Activated CD4-positive, CD25-positive, alpha-beta regulatory T cell (primary cell): ENCODE data around the gene SLC9A5.

Experiments
- DNase-seq, 4 experiments: peaks; one replicate each; lab custom pipeline; 2025; lab: John Stamatoyannopoulos, UW

SLC9A5 gene

GRCh38 chr16:67238806-67239470 lies 9.8 kb upstream of the SLC9A5 start:
- DNase-seq, result no peak

GRCh38 chr16:67240506-67240905 lies 8.3 kb upstream of the SLC9A5 start:
- DNase-seq, result no peak

GRCh38 chr16:67241008-67241900 lies 7.5 kb upstream of the SLC9A5 start:
- no peak for DNase-seq

- DNase-seq, result no peak
Observed at GRCh38 chr16:67242138-67242730, 6.5 kb upstream of the SLC9A5 start.

- no peak for DNase-seq
Observed at GRCh38 chr16:67243481-67243880, 5.3 kb upstream of the SLC9A5 start.

GRCh38 chr16:67244387-67245185 lies 4.2 kb upstream of the SLC9A5 start:
- peak; percentile 37 to 45 (median 42) for DNase-seq

GRCh38 chr16:67245186-67245585 lies 3.6 kb upstream of the SLC9A5 start:
- DNase-seq, result no peak

- DNase-seq, result no peak
Observed at GRCh38 chr16:67245674-67246080, 3.1 kb upstream of the SLC9A5 start.

- peak in 3 of 4 experiments; percentile 23 to 38 (median 27) for DNase-seq
Observed at GRCh38 chr16:67246081-67246755, 2.6 kb upstream of the SLC9A5 start.

- peak in 1 of 4 experiments; percentile 33 for DNase-seq
Observed at GRCh38 chr16:67246756-67247191, 2.0 kb upstream of the SLC9A5 start.

GRCh38 chr16:67247192-67248072 lies 1.3 kb upstream of the SLC9A5 start, which contains the start of gene FHOD1:
Gene FHOD1 (minus strand): TSS chr16:67247481. CDS start chr16:67247410, 71 bp downstream.
- peak; percentile 86 to 98 (median 94) for DNase-seq

- no peak for DNase-seq
Observed at GRCh38 chr16:67248073-67248400, 742 bp upstream of the SLC9A5 start.

- DNase-seq, result no peak
Observed at GRCh38 chr16:67249178-67250044, 632 bp downstream of the SLC9A5 start.

- DNase-seq, result no peak
Observed at GRCh38 chr16:67250045-67250327, 1.2 kb downstream of the SLC9A5 start.

- no peak for DNase-seq
Observed at GRCh38 chr16:67252609-67253497, 4.1 kb downstream of the SLC9A5 start.

GRCh38 chr16:67254801-67255552 lies 6.2 kb downstream of the SLC9A5 start:
- no peak for DNase-seq

- DNase-seq, result no peak
Observed at GRCh38 chr16:67255553-67256221, 6.9 kb downstream of the SLC9A5 start.
